ENCODE measurements around the gene TRIM63. TPM values are rescaled to one million over a fixed set of nuclear protein-coding genes. Genes with fewer than 3 reads are reported as not detected.
"Not testable (repeated sequence)": the region's sequence is repeated elsewhere in the genome, so short reads cannot be mapped to it uniquely, and the experiment has no call there.

Gene TRIM63
- total and polyA plus RNA-seq, 2 donors (not counting 1 experiment from before 2014, with no cell fraction given) = not detected

DNA sequence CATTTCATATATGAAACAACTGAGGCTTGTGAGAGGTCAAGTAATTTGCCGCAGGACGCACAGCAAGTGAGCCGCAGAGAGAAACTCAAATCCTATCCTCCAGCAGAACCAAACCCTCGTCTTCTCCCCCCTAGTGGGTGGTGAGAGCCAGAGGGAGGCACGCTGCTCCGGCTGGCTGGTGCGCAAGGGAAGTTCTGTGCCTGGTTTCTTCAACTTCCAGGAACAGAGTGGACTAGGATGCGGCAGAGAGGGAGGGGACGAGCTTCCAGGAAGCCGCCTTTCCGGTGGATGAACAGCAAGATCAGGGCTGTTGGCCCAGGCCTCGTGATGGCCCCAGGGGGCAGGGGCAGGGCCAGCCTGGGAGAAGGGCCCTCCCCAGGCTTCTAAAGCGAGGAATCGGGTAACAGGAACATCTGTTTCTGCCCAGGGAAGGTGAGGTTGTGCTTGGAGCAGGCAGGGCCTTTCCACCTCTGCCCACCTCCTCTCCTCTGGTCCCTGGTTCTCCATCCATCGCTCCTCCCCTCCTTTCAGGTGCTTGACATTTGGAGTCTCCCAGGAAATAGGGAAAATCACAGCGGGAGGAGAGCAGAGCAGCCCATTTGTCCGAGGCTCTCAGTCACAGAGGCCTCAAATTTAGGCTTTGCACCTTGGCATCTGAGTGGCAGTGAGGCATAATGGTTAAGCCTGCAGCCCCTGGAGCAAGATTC lies 27.4 kb upstream of the TRIM63 start:
- peak in 1 of 2 donors; percentile 10 for DNase-seq (ENCODE audit: low read depth in 2 of 2)
- Histone ChIP-seq H3K36me3 (ENCODE audit: control insufficient read depth, insufficient read depth, low read length) (no peaks in the 10 kb centered on the region), H3K4me1 (ENCODE audit: control insufficient read depth, extremely low read depth, insufficient read depth, low read length) (peaks cover 2% of the 10 kb centered on the region), H2AFZ (ENCODE audit: low read length) (peak overlapping the region; percentile 29), H3K9me3 (ENCODE audit: control insufficient read depth, insufficient read depth, low read depth, low read length) (no peaks in the 10 kb centered on the region), H3K79me2 (ENCODE audit: control insufficient read depth, insufficient read depth, low read length) (no peaks in the 10 kb centered on the region), H4K20me1 (ENCODE audit: control insufficient read depth, extremely low read depth, insufficient read depth, low read length) (no peaks in the 10 kb centered on the region), H3K4me2 (ENCODE audit: extremely low read depth, insufficient read depth, low read length) (peak overlapping the region; percentile 3), H3K27me3 (ENCODE audit: control insufficient read depth, insufficient read depth, low read length) (peaks cover 14% of the 10 kb centered on the region), H3K9ac (ENCODE audit: insufficient read depth, low read length) (no peak overlapping the region), H3K27ac (ENCODE audit: insufficient read depth, low read length) (no peak overlapping the region), H3K4me3 (replicated peaks in 1 of 4; ENCODE audit: control extremely low read depth in 1 of 4, insufficient read depth in 1 of 4, low read depth in 3 of 4, low read length in 4 of 4) (no peak overlapping the region)
- TF ChIP-seq EZH2 (IDR thresholded peaks at IDR 0.05; ENCODE audit: low read length, missing control alignments) = no peak
- TF ChIP-seq, protein P1, sequence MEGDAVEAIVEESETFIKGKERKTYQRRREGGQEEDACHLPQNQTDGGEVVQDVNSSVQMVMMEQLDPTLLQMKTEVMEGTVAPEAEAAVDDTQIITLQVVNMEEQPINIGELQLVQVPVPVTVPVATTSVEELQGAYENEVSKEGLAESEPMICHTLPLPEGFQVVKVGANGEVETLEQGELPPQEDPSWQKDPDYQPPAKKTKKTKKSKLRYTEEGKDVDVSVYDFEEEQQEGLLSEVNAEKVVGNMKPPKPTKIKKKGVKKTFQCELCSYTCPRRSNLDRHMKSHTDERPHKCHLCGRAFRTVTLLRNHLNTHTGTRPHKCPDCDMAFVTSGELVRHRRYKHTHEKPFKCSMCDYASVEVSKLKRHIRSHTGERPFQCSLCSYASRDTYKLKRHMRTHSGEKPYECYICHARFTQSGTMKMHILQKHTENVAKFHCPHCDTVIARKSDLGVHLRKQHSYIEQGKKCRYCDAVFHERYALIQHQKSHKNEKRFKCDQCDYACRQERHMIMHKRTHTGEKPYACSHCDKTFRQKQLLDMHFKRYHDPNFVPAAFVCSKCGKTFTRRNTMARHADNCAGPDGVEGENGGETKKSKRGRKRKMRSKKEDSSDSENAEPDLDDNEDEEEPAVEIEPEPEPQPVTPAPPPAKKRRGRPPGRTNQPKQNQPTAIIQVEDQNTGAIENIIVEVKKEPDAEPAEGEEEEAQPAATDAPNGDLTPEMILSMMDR (conservative IDR thresholded peaks at IDR 0.05 in 1 of 2, IDR thresholded peaks at IDR 0.05 in 1 of 2; ENCODE audit: low read depth in 1 of 2, low read length in 2 of 2) = peak in 1 of 2 donors; percentile 16

DNA sequence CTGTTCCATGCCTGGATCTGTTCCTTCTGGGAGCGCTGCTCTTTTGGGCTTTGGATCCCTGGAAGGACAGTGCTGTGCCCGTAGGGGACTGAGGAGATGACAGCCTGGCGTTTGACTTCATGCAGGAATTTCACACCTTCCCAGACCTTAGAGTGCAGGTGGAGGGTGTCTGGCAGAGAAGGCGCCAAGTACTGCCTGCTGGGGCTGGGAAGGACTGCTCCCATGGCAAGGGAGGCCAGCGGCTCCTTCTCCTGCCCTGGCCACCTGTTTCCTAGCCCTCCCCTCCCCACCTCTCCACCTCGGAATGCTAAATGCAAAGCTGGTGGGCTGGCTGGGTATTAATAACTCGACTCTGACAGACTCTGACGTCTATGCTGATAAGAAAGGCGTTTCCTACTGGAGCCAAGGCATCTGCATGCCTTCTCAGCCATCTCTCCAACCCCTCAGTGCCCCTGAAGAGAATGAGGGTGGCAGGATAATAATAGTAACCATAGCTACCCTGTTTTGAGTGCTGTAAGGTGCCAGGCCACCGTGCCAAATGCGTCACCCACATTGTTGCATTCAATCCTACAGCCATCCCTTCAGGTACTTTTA lies 26.7 kb upstream of the TRIM63 start:
- Histone ChIP-seq H3K4me1 (ENCODE audit: control insufficient read depth, extremely low read depth, insufficient read depth, low read length) (peaks cover 2% of the 10 kb centered on the region), H3K27ac (ENCODE audit: insufficient read depth, low read length) (no peak overlapping the region), H3K9ac (ENCODE audit: insufficient read depth, low read length) (no peak overlapping the region), H3K9me3 (ENCODE audit: control insufficient read depth, insufficient read depth, low read depth, low read length) (no peaks in the 10 kb centered on the region), H3K27me3 (ENCODE audit: control insufficient read depth, insufficient read depth, low read length) (peaks cover 14% of the 10 kb centered on the region), H3K4me3 (replicated peaks in 1 of 4; ENCODE audit: control extremely low read depth in 1 of 4, insufficient read depth in 1 of 4, low read depth in 3 of 4, low read length in 4 of 4) (no peak overlapping the region), H3K36me3 (ENCODE audit: control insufficient read depth, insufficient read depth, low read length) (no peaks in the 10 kb centered on the region), H3K79me2 (ENCODE audit: control insufficient read depth, insufficient read depth, low read length) (no peaks in the 10 kb centered on the region), H2AFZ (ENCODE audit: low read length) (no peak overlapping the region), H4K20me1 (ENCODE audit: control insufficient read depth, extremely low read depth, insufficient read depth, low read length) (no peaks in the 10 kb centered on the region), H3K4me2 (ENCODE audit: extremely low read depth, insufficient read depth, low read length) (no peak overlapping the region)
- TF ChIP-seq, protein P1 (conservative IDR thresholded peaks at IDR 0.05 in 1 of 2, IDR thresholded peaks at IDR 0.05 in 1 of 2; ENCODE audit: low read depth in 1 of 2, low read length in 2 of 2) = no peak
- no peak for TF ChIP-seq EZH2 (IDR thresholded peaks at IDR 0.05; ENCODE audit: low read length, missing control alignments)
- peak in 1 of 2 donors; percentile 47 for DNase-seq (ENCODE audit: low read depth in 2 of 2)

DNA sequence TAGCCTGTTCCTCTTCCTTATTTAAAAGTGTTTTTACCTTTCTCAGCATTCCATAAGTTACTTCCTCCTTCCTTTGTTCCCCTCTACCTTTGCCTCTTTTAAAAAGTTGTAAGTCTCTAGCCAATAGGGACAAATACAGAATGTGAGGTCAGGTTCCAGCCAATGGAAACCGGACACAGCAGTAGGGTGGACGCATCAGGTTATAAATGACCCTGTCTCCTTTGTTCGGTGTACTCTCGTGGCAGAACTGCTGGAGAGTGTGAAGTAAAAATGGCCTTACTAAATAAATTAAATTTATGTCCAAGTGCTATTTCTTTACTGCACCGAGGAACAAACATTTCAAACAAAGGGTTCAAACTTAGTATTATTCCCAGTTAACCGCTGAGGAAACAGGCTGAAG lies 26.1 kb upstream of the TRIM63 start:
- not testable (repeated sequence) for H3K36me3 ChIP-seq (ENCODE audit: control insufficient read depth, insufficient read depth, low read length); H3K79me2 ChIP-seq (ENCODE audit: control insufficient read depth, insufficient read depth, low read length); H3K27ac ChIP-seq (ENCODE audit: insufficient read depth, low read length); H3K9me3 ChIP-seq (ENCODE audit: control insufficient read depth, insufficient read depth, low read depth, low read length); H4K20me1 ChIP-seq (ENCODE audit: control insufficient read depth, extremely low read depth, insufficient read depth, low read length); DNase-seq (ENCODE audit: low read depth in 2 of 2); H3K9ac ChIP-seq (ENCODE audit: insufficient read depth, low read length); H3K4me2 ChIP-seq (ENCODE audit: extremely low read depth, insufficient read depth, low read length); H2AFZ ChIP-seq (ENCODE audit: low read length); H3K4me1 ChIP-seq (ENCODE audit: control insufficient read depth, extremely low read depth, insufficient read depth, low read length); H3K4me3 ChIP-seq (replicated peaks in 1 of 4; ENCODE audit: control extremely low read depth in 1 of 4, insufficient read depth in 1 of 4, low read depth in 3 of 4, low read length in 4 of 4)
- H3K27me3 ChIP-seq (ENCODE audit: control insufficient read depth, insufficient read depth, low read length) = peaks cover 14% of the 10 kb centered on the region
